Astrocyte (in vitro differentiated cells and primary cell): ENCODE data around the gene PI4K2B.

Experiments
- CTCF ChIP-seq: IDR thresholded peaks from 2 replicates; pipeline ENCODE4 v1.5.1; 2011; ENCODE audit warnings: low read depth, mild to moderate bottlenecking, inconsistent platforms, low read length, moderate library complexity; ENCODE audit not compliant: insufficient read depth
- EZH2 ChIP-seq: IDR thresholded peaks from 2 replicates; pipeline ENCODE4 v1.6.1; 2012; ENCODE audit warnings: mild to moderate bottlenecking, low read length, inconsistent platforms; ENCODE audit not compliant: insufficient read depth

- no peak for TF ChIP-seq CTCF
- TF ChIP-seq EZH2, result no peak
These were observed 50.6 kb downstream of the PI4K2B start for GRCh38 chr4:25284466-25284865.
